KBM-7 (cell line): ENCODE results near the gene APPL1.

Experiments
- DNase-seq: peaks from one replicate; pipeline ENCODE4 v3.0.0-alpha.2; 2015
- in situ Hi-C: fragments of 300-500 bp; cut with MboI; formaldehyde crosslinking; loops from 2 replicates; pipeline ENCODE4 v1.14.3; 2020; ENCODE audit warnings: low sequenced_read_pairs, low pct_unique_long_range_greater_than_20kb, mixed read lengths

APPL1 gene, protein sequence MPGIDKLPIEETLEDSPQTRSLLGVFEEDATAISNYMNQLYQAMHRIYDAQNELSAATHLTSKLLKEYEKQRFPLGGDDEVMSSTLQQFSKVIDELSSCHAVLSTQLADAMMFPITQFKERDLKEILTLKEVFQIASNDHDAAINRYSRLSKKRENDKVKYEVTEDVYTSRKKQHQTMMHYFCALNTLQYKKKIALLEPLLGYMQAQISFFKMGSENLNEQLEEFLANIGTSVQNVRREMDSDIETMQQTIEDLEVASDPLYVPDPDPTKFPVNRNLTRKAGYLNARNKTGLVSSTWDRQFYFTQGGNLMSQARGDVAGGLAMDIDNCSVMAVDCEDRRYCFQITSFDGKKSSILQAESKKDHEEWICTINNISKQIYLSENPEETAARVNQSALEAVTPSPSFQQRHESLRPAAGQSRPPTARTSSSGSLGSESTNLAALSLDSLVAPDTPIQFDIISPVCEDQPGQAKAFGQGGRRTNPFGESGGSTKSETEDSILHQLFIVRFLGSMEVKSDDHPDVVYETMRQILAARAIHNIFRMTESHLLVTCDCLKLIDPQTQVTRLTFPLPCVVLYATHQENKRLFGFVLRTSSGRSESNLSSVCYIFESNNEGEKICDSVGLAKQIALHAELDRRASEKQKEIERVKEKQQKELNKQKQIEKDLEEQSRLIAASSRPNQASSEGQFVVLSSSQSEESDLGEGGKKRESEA

DNA sequence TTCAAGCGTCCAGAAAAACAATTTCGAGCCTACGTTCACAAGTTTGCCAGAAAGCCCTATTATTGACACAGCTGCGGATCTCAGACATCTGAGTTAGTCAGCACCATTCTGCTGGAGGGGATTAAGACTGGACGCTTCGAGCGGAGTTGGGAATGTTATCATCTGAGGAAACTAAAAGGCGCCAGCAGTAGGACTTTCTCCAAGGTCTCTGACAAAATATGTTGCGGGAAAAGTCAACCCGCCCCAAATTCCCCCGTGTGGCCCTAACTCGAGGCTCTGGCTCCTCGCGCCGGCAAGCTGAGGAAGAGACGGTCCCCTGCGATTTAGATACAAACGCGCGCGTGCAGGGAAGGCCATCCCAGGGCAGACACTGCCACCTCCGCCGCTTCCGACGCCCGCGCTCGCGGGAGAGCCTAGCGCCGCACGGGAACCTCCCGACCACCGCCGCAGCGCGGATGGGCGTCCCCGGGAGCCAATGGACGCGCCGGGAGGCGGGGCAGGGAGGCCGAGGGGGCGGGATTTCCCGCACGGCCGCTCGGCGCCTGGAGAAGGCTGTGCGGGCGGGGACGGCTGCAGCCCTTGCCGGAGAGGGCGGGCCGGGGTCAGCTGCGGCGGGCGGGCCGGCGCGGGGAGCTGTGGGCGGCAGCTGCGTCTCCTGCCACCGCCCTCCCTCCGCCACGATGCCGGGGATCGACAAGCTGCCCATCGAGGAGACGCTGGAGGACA, at the start of gene APPL1:
TSS of gene APPL1 (plus strand) at position 526 of the 726 bp plus-strand sequence. CDS start at position 681, 155 bp downstream.
- in situ Hi-C loops, result no loop called here
- DNase-seq, result peak; percentile 92

DNA sequence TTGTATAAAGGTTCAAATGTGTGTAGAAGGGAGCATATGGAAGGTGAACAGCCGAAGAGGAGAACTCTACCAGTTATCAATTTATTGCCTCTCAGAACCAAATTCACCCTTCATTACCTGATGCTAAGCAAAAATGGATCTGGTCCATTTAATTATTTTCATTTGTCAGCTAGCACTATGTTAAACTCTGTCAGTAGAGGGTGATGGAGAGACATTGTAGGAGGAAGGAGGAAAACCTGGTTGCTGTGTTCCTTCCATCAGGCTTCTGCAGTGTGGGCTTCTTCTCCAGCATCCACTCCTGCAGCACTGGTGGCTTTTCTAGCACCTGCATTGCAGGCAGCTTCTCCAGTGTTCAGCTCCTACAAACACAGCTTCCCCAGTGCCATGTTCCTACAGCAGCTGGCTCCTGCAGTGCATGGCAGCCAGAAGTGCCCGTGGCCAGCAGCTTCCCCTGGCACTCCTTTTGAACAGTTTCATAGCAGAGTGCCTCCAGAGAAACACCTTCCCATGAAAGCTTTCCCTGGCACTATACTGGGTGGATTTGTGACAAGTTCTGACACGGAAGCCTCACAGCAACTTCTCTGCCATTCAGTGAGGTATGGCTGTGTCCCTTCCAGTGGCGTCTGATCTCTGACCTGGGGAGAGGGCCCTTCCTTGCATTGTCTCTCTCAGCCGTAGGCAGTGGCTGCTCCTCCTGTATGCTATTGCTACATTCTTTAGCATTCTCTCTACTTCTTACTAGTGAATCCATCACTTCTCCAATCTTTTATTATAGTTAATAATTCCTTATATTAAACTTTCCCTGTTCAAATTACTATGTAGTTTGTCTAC, 47.7 kb upstream of the APPL1 start:
- in situ Hi-C loops, result no loop called here

DNA sequence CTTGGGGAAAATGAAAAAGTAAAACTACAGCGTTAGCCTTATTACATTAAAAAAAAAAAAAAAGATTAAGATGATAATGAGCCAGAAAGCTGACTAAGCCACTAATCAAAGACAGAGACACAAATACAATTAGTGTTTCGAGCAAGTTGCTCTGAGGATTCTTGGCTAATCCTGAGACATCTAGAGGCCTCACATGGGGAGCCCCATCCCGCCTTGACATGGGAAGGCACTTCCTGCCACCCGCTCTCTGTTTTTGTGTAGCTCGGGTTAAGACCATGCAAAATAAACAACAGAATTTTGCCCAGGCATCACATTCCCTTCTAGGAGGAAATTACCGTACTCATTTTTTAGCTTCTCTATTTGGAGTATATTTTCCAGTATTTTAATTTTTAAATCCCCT, 43.0 kb upstream of the APPL1 start:
- in situ Hi-C loops, result no loop called here

More for the DNA sequence above, 47.7 kb upstream of the APPL1 start:
- peak; percentile 32 for DNase-seq

DNA sequence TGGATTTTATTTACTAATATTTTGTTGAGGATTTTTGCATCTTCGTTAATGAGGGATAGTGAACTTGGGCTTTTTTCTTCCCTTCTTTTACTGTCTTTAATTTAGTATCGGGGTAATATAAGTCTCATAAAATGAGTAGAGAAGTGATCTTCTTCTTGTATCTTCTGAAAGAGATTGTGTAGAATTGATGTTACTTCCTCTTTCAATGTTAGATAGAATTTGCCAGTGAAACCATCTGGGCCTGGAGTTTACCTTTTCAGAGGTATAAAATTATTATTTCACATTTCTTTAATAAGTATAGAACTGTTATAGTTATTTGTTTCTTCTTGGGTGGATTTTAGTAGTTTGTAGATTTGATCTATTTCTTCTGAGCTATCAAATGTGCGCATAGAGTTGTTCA, 35.5 kb upstream of the APPL1 start:
- no peak for DNase-seq
- in situ Hi-C loops, result no loop called here

More for the DNA sequence above, 43.0 kb upstream of the APPL1 start:
- no peak for DNase-seq

DNA sequence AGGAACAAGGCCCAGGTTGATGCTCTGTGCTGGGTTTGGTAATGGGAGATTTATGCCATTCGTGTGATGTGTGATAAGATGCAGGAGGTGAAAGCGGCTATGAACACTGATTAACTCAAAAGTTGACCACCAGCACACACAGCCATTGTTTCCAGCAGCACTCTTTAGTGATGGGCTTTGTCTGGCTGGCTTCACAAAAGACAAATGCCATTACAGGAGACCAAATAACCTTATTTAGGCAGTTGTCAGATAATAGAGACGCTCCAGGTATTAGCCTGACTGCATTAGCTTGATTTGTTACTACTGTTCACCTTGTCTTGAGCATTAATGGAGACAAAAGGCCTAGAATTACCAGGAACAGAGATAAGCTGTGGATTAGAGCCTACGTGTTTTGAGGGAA, 32.9 kb upstream of the APPL1 start:
- DNase-seq, result no peak
- in situ Hi-C loops, result no loop called here

DNA sequence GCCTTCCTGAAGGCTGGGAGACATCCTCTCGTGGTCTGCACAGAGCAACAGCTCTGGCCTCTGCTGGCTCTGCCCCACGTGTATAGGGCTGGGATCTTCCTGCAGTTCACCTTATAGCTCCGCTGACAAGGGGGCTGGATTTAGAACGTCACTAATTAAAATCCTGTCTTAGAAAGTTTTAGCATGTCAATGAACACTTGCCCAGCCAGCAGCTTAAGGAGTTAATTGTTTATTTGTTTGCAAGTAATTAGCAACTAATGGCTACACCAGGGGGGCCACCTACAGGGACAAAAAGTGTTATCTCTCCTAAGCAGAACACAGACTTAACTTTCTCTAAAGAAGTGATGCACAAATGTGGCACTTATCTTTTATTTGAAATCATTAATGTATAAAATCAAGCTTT, 27.6 kb upstream of the APPL1 start, which contains the start of gene HESX1:
TSS of gene HESX1 (minus strand) at position 84 of the 403 bp plus-strand sequence. CDS start at position 24, 60 bp downstream.
- in situ Hi-C loops, result no loop called here
- DNase-seq, result no peak

DNA sequence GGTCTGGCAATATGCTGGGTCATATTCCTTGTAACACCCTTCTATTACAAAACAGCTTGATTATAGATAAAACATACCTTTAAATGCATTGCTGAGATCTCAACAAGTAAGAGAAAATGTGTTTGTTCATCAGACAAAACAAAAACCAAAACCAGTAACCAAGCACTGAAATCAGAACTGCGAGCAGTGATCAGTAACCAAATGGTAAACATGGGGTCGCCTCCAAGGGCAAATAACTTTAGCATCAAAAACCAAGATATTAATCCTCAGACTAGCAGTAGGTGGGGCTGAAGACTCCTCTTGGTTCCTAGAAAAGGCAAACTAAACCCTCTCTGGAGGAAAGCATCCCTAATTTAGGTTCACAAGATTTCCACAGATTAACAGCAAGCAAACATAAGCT, 21.1 kb upstream of the APPL1 start:
- in situ Hi-C loops, result no loop called here
- no peak for DNase-seq

DNA sequence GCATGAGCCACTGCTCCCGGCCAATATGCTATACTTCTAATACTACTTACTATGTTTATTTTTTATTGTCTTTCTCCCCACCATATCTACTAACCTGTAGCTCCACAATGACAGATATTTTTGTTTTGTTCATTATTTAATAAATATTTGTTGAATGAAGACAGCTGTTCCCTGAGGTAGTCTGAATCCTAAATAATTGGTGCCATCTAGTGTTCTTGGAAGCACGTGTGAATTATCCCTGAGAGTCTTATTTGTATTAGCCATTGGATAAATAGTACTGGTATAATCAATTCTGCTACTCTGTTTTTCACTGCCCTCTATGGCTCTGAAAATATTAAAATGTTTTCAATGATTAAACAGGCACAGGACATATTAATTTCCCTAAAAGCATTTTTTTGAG, 5.6 kb upstream of the APPL1 start:
- peak; percentile 8 for DNase-seq
- in situ Hi-C loops, result no loop called here

DNA sequence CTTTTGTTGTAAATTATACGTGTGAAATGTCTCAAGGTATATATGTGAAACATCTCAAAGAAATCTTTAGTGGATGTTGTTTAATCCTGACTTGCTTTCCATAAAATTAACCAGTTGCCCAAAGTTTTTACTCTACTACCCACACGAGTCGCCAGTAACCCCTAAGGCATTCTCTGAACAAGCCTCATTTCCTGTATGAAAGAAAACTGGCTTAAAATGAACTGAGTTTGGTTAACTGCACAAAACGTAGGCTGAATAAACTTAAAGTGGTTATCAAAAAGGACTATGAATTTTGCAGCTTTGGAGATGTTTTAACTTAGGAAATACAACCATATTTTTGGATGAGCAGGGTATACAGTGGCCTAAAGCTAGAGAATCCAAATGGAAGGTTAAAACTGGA, 2.7 kb upstream of the APPL1 start:
- in situ Hi-C loops, result no loop called here
- DNase-seq, result no peak

DNA sequence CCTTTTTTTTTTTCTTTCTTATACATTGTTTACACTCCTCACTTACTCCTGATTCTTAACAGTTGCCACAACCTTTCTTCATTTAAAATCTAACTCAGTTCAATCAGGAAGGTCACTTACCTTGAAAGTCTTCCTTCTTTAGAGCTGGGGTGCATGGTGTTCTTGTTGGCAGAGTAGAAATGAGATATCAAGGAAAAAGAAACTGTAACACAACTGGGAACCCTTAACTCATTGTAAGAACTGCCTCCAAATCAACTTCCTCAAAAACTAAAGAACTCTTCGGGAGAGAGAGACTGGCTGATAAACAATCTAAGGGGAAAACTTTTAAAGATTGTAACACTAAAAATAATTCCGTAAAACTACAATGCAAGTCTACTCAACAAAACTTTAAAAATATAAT, 1.4 kb upstream of the APPL1 start:
- peak; percentile 71 for DNase-seq
- in situ Hi-C loops, result no loop called here

DNA sequence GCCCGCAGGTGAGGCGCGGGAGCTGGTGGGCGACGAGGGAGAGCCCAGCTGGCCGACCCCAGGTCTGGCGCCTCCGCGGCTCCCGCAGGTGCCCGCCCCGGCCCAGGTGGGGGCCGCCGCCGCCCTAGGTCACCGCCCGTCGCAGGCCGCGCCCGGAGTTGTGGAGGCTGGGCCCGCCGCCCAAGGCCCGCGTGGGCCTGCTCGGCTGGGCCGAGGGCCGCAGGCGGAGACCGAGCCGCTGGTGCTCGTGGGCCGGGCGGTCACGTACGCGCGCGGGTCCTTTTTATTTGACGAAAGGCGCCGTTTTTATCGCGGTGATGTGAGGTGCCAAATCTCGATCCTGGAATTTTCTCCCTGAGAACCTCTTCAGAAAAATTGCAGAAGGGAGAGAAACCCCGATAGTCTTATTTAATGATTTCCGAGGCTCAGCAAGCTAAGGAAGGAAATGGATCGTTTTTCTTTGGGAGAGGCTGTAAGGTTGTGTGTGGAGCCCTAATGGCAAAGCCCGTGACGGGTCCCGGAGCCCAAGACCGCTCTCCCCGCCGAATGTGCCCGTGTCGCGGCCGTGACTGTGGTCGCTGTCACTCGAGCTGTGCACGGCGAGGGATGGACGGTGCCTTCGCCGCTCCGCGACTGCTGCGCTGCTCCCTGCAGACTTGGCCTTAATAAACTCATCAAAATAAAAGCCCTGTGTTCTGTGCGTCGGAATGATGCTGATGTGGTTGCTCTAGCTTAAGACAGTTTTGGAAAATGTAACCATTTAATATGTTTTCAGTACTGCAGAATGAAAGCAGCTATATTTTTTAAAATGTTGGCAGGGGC, 612 bp downstream of the APPL1 start:
- peak; percentile 59 for DNase-seq
- in situ Hi-C loops, result no loop called here

DNA sequence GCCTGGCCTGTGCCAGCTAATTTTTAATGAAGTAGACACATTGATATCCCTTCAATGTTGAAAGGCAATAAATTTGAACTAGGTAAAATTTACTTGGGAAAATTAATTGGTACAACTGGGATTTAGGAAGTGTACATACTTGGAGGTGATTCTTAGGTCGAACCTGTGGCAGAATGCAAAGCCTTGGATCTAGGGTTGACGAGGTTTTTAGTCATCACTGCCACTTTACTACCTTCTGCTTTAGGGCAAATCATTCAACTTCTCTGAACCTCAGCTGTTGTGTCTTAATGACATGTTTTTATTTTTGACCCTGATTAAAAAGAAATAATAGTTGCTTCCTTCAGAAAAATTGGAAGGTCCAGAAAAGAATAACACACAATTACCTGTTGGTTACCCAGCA, 2.5 kb downstream of the APPL1 start:
- no peak for DNase-seq
- in situ Hi-C loops, result no loop called here

DNA sequence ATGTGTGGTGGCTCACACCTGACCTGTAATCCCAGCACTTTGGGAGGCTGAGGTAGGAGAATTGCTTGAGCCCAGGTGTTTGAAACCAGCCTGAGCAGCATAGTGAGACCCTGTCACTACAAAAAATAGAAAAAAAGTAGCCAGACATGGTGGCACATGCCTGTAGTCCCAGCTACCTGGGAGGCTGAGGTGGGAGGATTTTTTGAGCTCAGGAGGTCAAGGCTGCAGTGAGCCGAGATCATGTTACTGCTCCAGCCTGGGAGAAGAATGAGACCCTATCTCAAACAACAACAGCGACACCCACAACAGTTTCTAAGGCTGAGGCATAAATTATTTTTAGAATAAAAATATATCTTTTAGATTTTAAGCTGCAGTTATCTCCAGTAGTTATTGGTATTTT, 6.3 kb downstream of the APPL1 start:
- no peak for DNase-seq
- in situ Hi-C loops, result no loop called here

DNA sequence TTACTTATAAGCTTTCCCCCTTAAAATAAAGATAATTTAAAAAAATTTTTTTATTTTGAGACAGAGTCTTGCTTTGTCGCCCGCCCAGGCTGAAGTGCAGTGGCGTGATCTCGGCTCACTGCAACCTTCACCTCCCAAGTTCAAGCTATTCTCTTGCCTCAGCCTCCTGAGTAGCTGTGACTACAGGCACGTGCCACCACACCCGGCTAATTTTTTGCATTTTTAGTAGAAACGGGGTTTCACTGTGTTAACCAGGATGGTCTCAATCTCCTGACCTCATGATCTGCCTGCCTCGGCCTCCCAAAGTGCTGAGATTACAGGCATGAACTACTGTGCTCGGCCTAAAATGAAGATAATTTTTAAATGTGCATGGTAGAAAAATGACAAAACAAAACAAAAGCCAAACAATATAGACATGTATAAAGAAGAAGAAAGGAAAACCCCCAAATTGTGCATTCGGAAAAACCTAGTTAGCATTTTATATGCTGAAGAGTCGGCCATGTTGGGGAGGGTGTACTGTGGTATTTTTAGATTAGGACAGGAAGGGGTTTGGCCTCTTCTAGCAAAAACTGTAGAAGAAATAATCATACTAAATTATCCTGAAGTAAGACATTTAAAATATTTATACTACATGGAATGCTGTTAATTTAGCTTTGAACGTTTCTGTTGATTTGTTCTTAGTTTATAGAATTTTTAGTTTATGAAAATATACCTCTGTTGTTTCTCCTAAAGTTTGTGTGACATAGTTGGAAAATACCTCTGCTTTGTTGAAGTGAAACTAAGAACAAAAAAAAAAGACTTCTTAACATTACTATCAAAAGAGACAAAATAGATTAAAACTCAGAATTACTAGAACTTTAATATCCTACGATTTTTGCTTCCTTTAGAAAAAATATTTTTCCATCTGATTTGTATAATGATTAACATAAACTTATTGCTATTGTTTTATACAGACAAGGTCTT, 7.4 kb downstream of the APPL1 start:
- no peak for DNase-seq
- in situ Hi-C loops, result no loop called here

DNA sequence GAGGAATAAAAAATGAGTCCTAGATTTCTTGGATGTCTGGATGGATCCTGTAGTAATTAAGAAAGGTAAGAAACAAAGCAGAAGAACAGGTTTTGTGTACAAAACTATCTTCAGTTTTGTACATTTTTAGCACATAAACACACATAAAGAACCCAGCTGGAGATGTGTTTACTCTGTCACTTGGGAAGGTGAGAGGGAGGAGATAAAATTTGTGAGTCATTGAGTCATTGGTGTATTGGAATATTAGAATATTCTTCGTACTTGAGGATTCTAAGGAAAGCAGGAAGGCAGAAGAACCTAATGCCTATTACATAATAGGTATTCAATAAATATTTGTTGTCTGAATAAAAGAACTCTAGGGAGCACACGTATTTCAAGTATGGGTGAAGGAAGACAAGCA, 17.4 kb downstream of the APPL1 start:
- DNase-seq, result no peak
- in situ Hi-C loops, result no loop called here

DNA sequence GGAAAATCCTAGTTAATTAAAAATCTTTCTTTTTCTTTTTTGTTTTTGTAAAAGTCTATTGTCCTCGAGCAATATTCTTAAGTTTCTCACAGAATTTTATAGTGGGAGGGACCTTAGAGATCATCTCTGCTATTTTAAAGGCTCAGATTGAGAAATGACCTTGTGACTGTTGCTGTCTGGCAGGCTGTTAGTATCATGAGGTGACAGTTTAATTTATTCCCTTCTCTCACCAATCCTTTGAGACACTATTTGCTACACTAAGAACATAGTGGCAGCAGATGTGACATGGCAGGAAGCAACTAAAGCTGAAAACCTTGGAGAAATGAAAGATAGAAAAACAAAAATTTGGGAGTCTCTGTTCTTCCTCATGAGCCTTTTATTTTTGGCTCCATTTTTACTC, 24.9 kb downstream of the APPL1 start:
- DNase-seq, result no peak
- in situ Hi-C loops, result no loop called here

DNA sequence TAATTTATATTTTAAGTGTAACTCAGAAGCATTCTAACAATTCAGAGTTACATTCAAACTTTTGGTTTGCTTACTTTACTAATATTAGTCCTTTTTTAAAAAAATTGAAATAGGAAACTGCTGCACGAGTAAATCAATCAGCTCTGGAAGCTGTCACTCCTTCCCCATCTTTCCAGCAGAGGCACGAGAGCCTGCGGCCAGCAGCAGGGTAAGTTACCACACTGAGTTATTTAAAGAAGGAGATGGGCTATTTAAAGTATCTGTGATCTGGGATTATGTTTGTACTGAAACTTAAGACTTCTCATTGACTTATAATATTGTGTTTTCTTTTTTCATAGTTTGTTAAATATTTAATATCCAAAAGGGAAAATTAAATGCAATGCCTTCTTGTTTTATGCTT, 29.3 kb downstream of the APPL1 start:
- no peak for DNase-seq
- in situ Hi-C loops, result no loop called here
